K562 (cell line): ENCODE measurements around the gene PGLYRP1. TPM values are rescaled to one million over a fixed set of nuclear protein-coding genes. Genes with fewer than 3 reads are reported as not detected.

Experiments used
- CREB5 ChIP-seq: fragments of 250-450 bp; sonication (Bioruptor Pico); IDR thresholded peaks from 2 replicates; pipeline ENCODE4 v1.5.0; 2020; ENCODE audit warnings: mild to moderate bottlenecking
- HMG20A ChIP-seq: fragments of 450-650 bp; formaldehyde crosslinking; conservative IDR thresholded peaks from 2 replicates; pipeline ENCODE4 v1.4.0; 2020; ENCODE audit warnings: mild to moderate bottlenecking, mixed read lengths
- HNRNPUL1 ChIP-seq: fragments of 200-400 bp; formaldehyde crosslinking; IDR thresholded peaks from 2 replicates; pipeline ENCODE4 v1.6.1; 2017; ENCODE audit warnings: low read length
- KAT7 ChIP-seq: sonication (generic); formaldehyde crosslinking; IDR thresholded peaks from 2 replicates; pipeline ENCODE4 v1.8.0; 2022; ENCODE audit warnings: missing genetic modification reagents, mild to moderate bottlenecking, borderline replicate concordance
- RBM17 ChIP-seq: fragments of 200-400 bp; formaldehyde crosslinking; IDR thresholded peaks from 2 replicates; pipeline ENCODE4 v1.6.1; 2017; ENCODE audit warnings: low read depth, mild to moderate bottlenecking, low read length, borderline replicate concordance
- SMAD3 ChIP-seq: fragments of 450-650 bp; formaldehyde crosslinking; conservative IDR thresholded peaks from 2 replicates; pipeline ENCODE4 v1.4.0; 2020; ENCODE audit warnings: mild to moderate bottlenecking
- THAP12 ChIP-seq: fragments of 250-450 bp; sonication (Bioruptor Pico); IDR thresholded peaks from 2 replicates; pipeline ENCODE4 v1.9.0; 2021; ENCODE audit warnings: mild to moderate bottlenecking, inconsistent platforms
- ZBED1 ChIP-seq: IDR thresholded peaks from 2 replicates; pipeline ENCODE4 v1.6.1; 2014
- ZBTB12 ChIP-seq: fragments of 250-450 bp; sonication (Bioruptor Pico); IDR thresholded peaks from 2 replicates; pipeline ENCODE4 v1.4.0; 2020
- ZBTB5 ChIP-seq: fragments of 450-650 bp; IDR thresholded peaks from 2 replicates; pipeline ENCODE4 v1.6.1; 2017; ENCODE audit warnings: antibody characterized with exemption
- ZNF143 ChIP-seq: sonication (generic); formaldehyde crosslinking; IDR thresholded peaks from 2 replicates; pipeline ENCODE4 v1.9.0; 2022; ENCODE audit warnings: mild to moderate bottlenecking, missing genetic modification reagents
- ZNF184 ChIP-seq: sonication (generic); formaldehyde crosslinking; IDR thresholded peaks from 2 replicates; pipeline ENCODE4 v1.5.0; 2020; ENCODE audit warnings: missing genetic modification reagents
- ZNF280A ChIP-seq: fragments of 450-650 bp; IDR thresholded peaks from 2 replicates; pipeline ENCODE4 v1.6.1; 2018; ENCODE audit warnings: mild to moderate bottlenecking, low read depth; ENCODE audit not compliant: partially characterized antibody
- ZZZ3 ChIP-seq: fragments of 450-650 bp; IDR thresholded peaks from 2 replicates; pipeline ENCODE4 v1.6.1; 2016; ENCODE audit warnings: antibody characterized with exemption, mild to moderate bottlenecking, moderate library complexity
- polyA plus RNA-seq, 8 experiments: library from polyadenylated mRNA; depleted of rRNA in 4 of 8; stranded (reverse) in 5 of 8; unstranded in 3 of 8; fragments of >200 nt; fragmentation: Nextera tagmentation in 2 of 8; fragmentation: Illumina TruSeq in 1 of 8; extraction: Ambion mirVana in 2 of 8; extraction: Trizol in 1 of 8; gene quantifications; 2 replicates each; pipeline versions ENCODE4 v1.2.1 to v1.2.3, GENCODE V29; 2011 to 2014; ENCODE audit warnings: inconsistent platforms in 1 of 8, missing spikeins in 1 of 8
- total RNA-seq, 7 experiments: library from RNA; depleted of rRNA in 6 of 7; stranded (reverse); fragments of >200 nt in 6 of 7; fragmentation: Illumina TruSeq in 2 of 7; extraction: Trizol in 2 of 7; gene quantifications; 2 replicates each; pipeline versions ENCODE4 v1.2.1 to v1.2.3, GENCODE V29; 2011 to 2021; ENCODE audit warnings: low replicate concordance in 1 of 7
- TF ChIP-seq, protein P1 (sequence below): fragments of 450-650 bp; formaldehyde crosslinking; IDR thresholded peaks from 2 replicates; pipeline ENCODE4 v1.4.0; 2020; ENCODE audit warnings: mild to moderate bottlenecking, mixed read lengths

Gene PGLYRP1
- total and polyA plus RNA-seq, 9 of the 15 experiments (the other 6 are each of a cell fraction or from before 2014, with no cell fraction given), result not detected

DNA sequence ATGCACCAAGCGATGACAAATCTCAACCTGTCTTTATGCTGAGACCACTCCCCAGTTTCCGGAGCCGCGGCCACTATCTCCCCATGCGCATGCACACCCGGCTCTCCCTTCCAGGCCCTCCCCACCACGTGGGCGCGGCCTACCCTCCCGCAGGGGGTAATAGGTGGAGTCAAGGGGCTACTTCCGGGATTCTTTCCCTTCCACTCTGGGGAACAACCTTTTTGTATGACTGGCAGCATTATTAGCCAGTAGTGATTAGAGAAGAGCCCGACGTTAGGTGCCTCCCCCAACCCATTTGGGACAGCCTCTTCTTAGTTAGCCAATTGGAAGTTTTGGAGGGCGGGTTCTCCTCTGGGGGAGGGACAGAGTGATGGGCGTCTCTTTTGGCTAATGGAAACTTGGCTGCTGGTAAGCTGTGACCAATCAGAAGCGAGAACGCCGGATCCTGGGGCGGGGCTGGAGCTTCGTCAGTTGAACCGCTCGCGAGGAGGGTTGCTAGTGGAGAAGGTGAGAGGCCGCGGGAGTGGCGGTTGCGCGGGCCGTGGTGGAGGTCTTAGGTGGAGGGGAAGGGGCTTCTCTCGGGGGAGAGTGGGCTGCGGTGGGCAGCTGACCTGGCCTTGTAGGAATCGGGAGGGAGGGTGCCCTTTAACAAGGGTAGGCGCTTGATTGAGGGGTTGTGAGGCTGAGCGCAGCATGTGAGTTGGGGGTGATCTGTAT lies 27.7 kb downstream of the PGLYRP1 start, which contains the start of gene CCDC61 (continued):
- peak; percentile 63; the same call in 1 of the 2 replicates for TF ChIP-seq THAP12
- TF ChIP-seq ZBTB5, result no peak
- no peak for TF ChIP-seq ZNF184
- no peak for TF ChIP-seq HMG20A (CRISPR knock-in tag)
- TF ChIP-seq, protein P1, sequence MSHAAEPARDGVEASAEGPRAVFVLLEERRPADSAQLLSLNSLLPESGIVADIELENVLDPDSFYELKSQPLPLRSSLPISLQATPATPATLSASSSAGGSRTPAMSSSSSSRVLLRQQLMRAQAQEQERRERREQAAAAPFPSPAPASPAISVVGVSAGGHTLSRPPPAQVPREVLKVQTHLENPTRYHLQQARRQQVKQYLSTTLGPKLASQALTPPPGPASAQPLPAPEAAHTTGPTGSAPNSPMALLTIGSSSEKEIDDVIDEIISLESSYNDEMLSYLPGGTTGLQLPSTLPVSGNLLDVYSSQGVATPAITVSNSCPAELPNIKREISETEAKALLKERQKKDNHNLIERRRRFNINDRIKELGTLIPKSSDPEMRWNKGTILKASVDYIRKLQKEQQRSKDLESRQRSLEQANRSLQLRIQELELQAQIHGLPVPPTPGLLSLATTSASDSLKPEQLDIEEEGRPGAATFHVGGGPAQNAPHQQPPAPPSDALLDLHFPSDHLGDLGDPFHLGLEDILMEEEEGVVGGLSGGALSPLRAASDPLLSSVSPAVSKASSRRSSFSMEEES (CRISPR knock-in tag), result no peak; the same call in 1 of the 2 replicates
- TF ChIP-seq ZNF143 (CRISPR knock-in tag), result no peak
- TF ChIP-seq ZNF280A, result no peak
- no peak for TF ChIP-seq ZZZ3
- no peak for TF ChIP-seq KAT7
- no peak for TF ChIP-seq ZBED1
- TF ChIP-seq SMAD3, result no peak
- TF ChIP-seq ZBTB12 (CRISPR knock-in tag), result peak; percentile 57
- no peak for TF ChIP-seq CREB5 (CRISPR knock-in tag)
- no peak for TF ChIP-seq RBM17
- no peak for TF ChIP-seq HNRNPUL1
